Ovary (tissue), 9 donors: Measurements from ENCODE around the gene SLC35D1. TPM values are rescaled to one million over a fixed set of nuclear protein-coding genes. Genes with fewer than 3 reads are reported as not detected.

Source experiments
- DNase-seq, 5 donors: peaks; one replicate each; pipeline ENCODE4 v3.0.0-alpha.2; 2019 to 2020
- H3K27ac ChIP-seq, 2 donors: fragments of 200-600 bp; one replicate each; pipeline versions ENCODE4 v1.5.1 to v1.8.0; 2019 to 2022
- H3K27me3 ChIP-seq: fragments of 200-600 bp; one replicate; pipeline ENCODE4 v1.8.0; 2022
- H3K36me3 ChIP-seq: fragments of 200-600 bp; sonication (generic); one replicate; pipeline ENCODE4 v1.5.1; 2019
- H3K4me1 ChIP-seq: one replicate; pipeline ENCODE4 v1.8.1; 2013; ENCODE audit warnings: mild to moderate bottlenecking, moderate library complexity; ENCODE audit not compliant: insufficient read depth
- H3K4me3 ChIP-seq: fragments of 200-600 bp; sonication (generic); one replicate; pipeline ENCODE4 v1.5.1; 2017
- H3K9me3 ChIP-seq, 2 donors: fragments of 200-600 bp in 1 of 2; sonication (generic) in 1 of 2; one replicate each; pipeline versions ENCODE4 v1.5.1 to v1.8.1; 2013 to 2019; ENCODE audit warnings: mild to moderate bottlenecking in 1 of 2, moderate library complexity in 1 of 2
- CTCF ChIP-seq, 3 donors: fragments of 450-650 bp in 2 of 3; fragments of 200-600 bp in 1 of 3; IDR thresholded peaks; one replicate each; pipeline versions ENCODE4 v1.5.1 to v1.8.0; 2016 to 2022; ENCODE audit warnings: antibody characterized with exemption in 3 of 3, mild to moderate bottlenecking in 1 of 3
- EP300 ChIP-seq: sonication (generic); formaldehyde crosslinking; IDR thresholded peaks from one replicate; pipeline ENCODE4 v1.6.1; 2017; ENCODE audit warnings: antibody characterized with exemption
- POLR2A ChIP-seq: fragments of 450-650 bp; IDR thresholded peaks from one replicate; pipeline ENCODE4 v1.6.1; 2017; ENCODE audit warnings: antibody characterized with exemption, mild to moderate bottlenecking, moderate library complexity
- WGBS, 3 donors: extraction: QIAGEN DNeasy Blood & Tissue Kit in 1 of 3; methylation state at CpG; one replicate each; pipeline versions ENCODE4 v1.1.5 to v1.1.7; 2013 to 2017; 5-methylcytosine and 5-hydroxymethylcytosine counted together
- intact Hi-C, 4 donors: fragments of 100-400 bp; cut with DNase I; formaldehyde crosslinking; loops; one replicate each; pipeline versions ENCODE4 v1.11.0 to v1.15.1; 2022 to 2023
- polyA plus RNA-seq, 2 donors: library from polyadenylated mRNA; stranded (reverse); fragments of 200-250 nt in 1 of 2; fragments of 350-450 nt in 1 of 2; fragmentation: Illumina TruSeq in 1 of 2; extraction: RNeasy Lipid Tissue Mini Kit (QIAGEN cat#74804) in 1 of 2; gene quantifications; one replicate each; pipeline ENCODE4 v1.2.3, GENCODE V29; 2013 to 2014
- total RNA-seq, 7 donors: library from RNA; depleted of rRNA in 2 of 7; stranded (reverse); fragments of >200 nt in 2 of 7; fragmentation: NEBNext Ultra II Directional in 3 of 7; extraction: Animal tissue kit (Norgen Biotek cat#: 25700) in 3 of 7; gene quantifications; one replicate each; pipeline versions ENCODE4 v1.1.0 to v1.2.4, GENCODE V29; 2016 to 2023
- donor health status: DM: no; HTN: no; CAD: no; lungs with moderate emphysema.
- donor health status: DM: no; HTN: no; CAD: no.
- donor health status: Bipolar disorder and iron deficiency.
- donor health status: DM: yes; HTN: yes; CAD: no.
- donor health status: DM: no; HTN: no; CAD: no.
- donor health status: DM: yes; HTN: yes; CAD: no.

The SLC35D1 gene
- total and polyA plus RNA-seq, 9 donors: 5.0 to 16.9 (median 10.3) TPM

- no peak for DNase-seq
- Histone ChIP-seq H3K27ac (no peak overlapping the region), H3K36me3 (no peaks in the 10 kb centered on the region), H3K9me3 (no peaks in the 10 kb centered on the region), H3K4me1 (no peaks in the 10 kb centered on the region), H3K4me3 (no peak overlapping the region), H3K27me3 (no peaks in the 10 kb centered on the region)
- 94 to 97% (median 96%) methylated on average over 1 of the region's 1 CpG for WGBS, 3 donors
- TF ChIP-seq EP300: no peak
- no peak for TF ChIP-seq POLR2A
- no peak for TF ChIP-seq CTCF (IDR thresholded peaks at IDR 0.05)
- intact Hi-C loops: no loop called here
These were observed 8.5 kb upstream of the SLC35D1 start for GRCh38 chr1:67062412-67062811.

- Histone ChIP-seq H3K27ac (no peak overlapping the region), H3K9me3 (no peaks in the 10 kb centered on the region), H3K36me3 (no peaks in the 10 kb centered on the region), H3K4me1 (no peaks in the 10 kb centered on the region), H3K4me3 (no peak overlapping the region), H3K27me3 (no peaks in the 10 kb centered on the region)
- TF ChIP-seq CTCF (IDR thresholded peaks at IDR 0.05) (no peak), POLR2A (no peak), EP300 (no peak)
- 90 to 100% (median 96%) methylated on average over 2 of the region's 2 CpGs for WGBS, 3 donors
- DNase-seq: no peak
- intact Hi-C loops: no loop called here
These were observed 7.3 kb upstream of the SLC35D1 start for GRCh38 chr1:67061266-67061665.

GRCh38 chr1:67060811-67061218 lies 6.9 kb upstream of the SLC35D1 start:
- Histone ChIP-seq H3K27me3 (no peaks in the 10 kb centered on the region), H3K4me3 (no peak overlapping the region), H3K4me1 (no peaks in the 10 kb centered on the region), H3K36me3 (no peaks in the 10 kb centered on the region), H3K27ac (no peak overlapping the region), H3K9me3 (no peaks in the 10 kb centered on the region)
- TF ChIP-seq CTCF (IDR thresholded peaks at IDR 0.05): no peak
- no peak for TF ChIP-seq POLR2A
- no peak for TF ChIP-seq EP300
- intact Hi-C loops: no loop called here
- no peak for DNase-seq
- WGBS, 3 donors: 18 to 54% (median 43%) methylated on average over 2 of the region's 2 CpGs

- TF ChIP-seq EP300 (no peak), CTCF (IDR thresholded peaks at IDR 0.05) (no peak), POLR2A (no peak)
- no peak for DNase-seq
- no peaks in the 10 kb centered on the region for H3K36me3 ChIP-seq
- no peak overlapping the region for H3K27ac ChIP-seq
- no peaks in the 10 kb centered on the region for H3K4me1 ChIP-seq
- H3K27me3 ChIP-seq: no peaks in the 10 kb centered on the region
- no peaks in the 10 kb centered on the region for H3K9me3 ChIP-seq
- WGBS, 3 donors: 85 to 90% (median 88%) methylated on average over 1 of the region's 1 CpG
- intact Hi-C loops: loop anchor here in 2 of 4 donors (10.0 kb wide), 2 partner anchors 65 to 135 kb away; partner anchors contain the start of genes DNAI4 (in 1 of the 2) and MIER1 (in 1 of the 2)
- no peak overlapping the region for H3K4me3 ChIP-seq
These were observed 5.4 kb upstream of the SLC35D1 start for GRCh38 chr1:67059346-67059745.
